Activated CD4-positive, alpha-beta T cell treated with anti-CD3 and anti-CD28 coated beads for 1 hour (primary cell): Measurements from ENCODE around the gene RITA1.
A peak's percentile ranks its signal among the peaks of the same experiment; 100 is the strongest.

ENCODE experiments used
- DNase-seq: peaks from one replicate; pipeline ENCODE4 v3.0.0-alpha.2; 2020

The RITA1 gene

GRCh38 chr12:113154351-113154973 is 31.1 kb upstream of the RITA1 start:
- no peak for DNase-seq

- DNase-seq = no peak
Measured at GRCh38 chr12:113155060-113155459, 30.5 kb upstream of the RITA1 start.

- no peak for DNase-seq
Measured at GRCh38 chr12:113155646-113156045, 29.9 kb upstream of the RITA1 start.

GRCh38 chr12:113157218-113157859 is 28.2 kb upstream of the RITA1 start:
- DNase-seq = no peak

GRCh38 chr12:113158439-113159203 is 26.9 kb upstream of the RITA1 start:
- no peak for DNase-seq

- DNase-seq = no peak
Measured at GRCh38 chr12:113159937-113160336, 25.6 kb upstream of the RITA1 start.

GRCh38 chr12:113161415-113162016 is 24.0 kb upstream of the RITA1 start:
- no peak for DNase-seq

- no peak for DNase-seq
Measured at GRCh38 chr12:113162102-113163029, 23.2 kb upstream of the RITA1 start.

GRCh38 chr12:113163030-113163360 is 22.5 kb upstream of the RITA1 start:
- DNase-seq = no peak

- DNase-seq = no peak
Measured at GRCh38 chr12:113164014-113164413, 21.5 kb upstream of the RITA1 start.

GRCh38 chr12:113165521-113166450 is 19.7 kb upstream of the RITA1 start:
- DNase-seq = no peak

GRCh38 chr12:113167868-113168267 is 17.7 kb upstream of the RITA1 start:
- no peak for DNase-seq

GRCh38 chr12:113169697-113170096 is 15.8 kb upstream of the RITA1 start:
- no peak for DNase-seq

GRCh38 chr12:113170457-113170856 is 15.1 kb upstream of the RITA1 start:
- DNase-seq = no peak

- no peak for DNase-seq
Measured at GRCh38 chr12:113170926-113171325, 14.6 kb upstream of the RITA1 start.

- DNase-seq = no peak
Measured at GRCh38 chr12:113171543-113171942, 14.0 kb upstream of the RITA1 start.

- no peak for DNase-seq
Measured at GRCh38 chr12:113172185-113172584, 13.3 kb upstream of the RITA1 start.

GRCh38 chr12:113173081-113173698 is 12.3 kb upstream of the RITA1 start:
- DNase-seq = no peak

- peak; percentile 60 for DNase-seq
Measured at GRCh38 chr12:113174461-113175384, 10.8 kb upstream of the RITA1 start.

GRCh38 chr12:113179023-113179422 is 6.5 kb upstream of the RITA1 start:
- no peak for DNase-seq
